HepG2 (cell line): ENCODE data around the gene ATOH8. TPM values are rescaled to one million over a fixed set of nuclear protein-coding genes. Genes with fewer than 3 reads are reported as not detected.
A peak's percentile ranks its signal among the peaks of the same experiment; 100 is the strongest.

Experiments used
- ATAC-seq: fragments of 200-7000 bp; cut with Tn5 transposase; 3 replicates; pipeline ENCODE4 v1.9.1; 2020; ENCODE audit warnings: mild to moderate bottlenecking, moderate library complexity
- BruUV-seq: library from RNA; stranded (reverse); fragments of 400-500 nt; replicated peaks from 2 replicates; lab custom pipeline; 2021; lab: Mats Ljungman, UMichigan
- CTCF ChIA-PET: fragments of 300-600 bp; formaldehyde crosslinking; extraction: SDS; loops from one replicate; lab custom pipeline; 2021; ENCODE audit warnings: low total read pairs, inconsistent platforms, low intra/inter-chr PET ratio; lab: Yijun Ruan, JAX
- POLR2A ChIA-PET: fragments of 350-600 bp; sonication (Branson Sonifier 250); formaldehyde crosslinking; loops from one replicate; lab custom pipeline; 2020; ENCODE audit warnings: antibody characterized with exemption, inconsistent platforms; lab: Yijun Ruan, JAX
- DNase-seq: peaks from one replicate; pipeline ENCODE4 v3.0.0-alpha.2; 2015; ENCODE audit warnings: low spot score
- FAIRE-seq: peaks from 3 replicates; lab custom pipeline; 2011; peaks lifted over from hg19 to GRCh38; lab: Jason Lieb, UNC
- H2AFZ ChIP-seq: one replicate; pipeline ENCODE4 v1.6.1; 2011; ENCODE audit warnings: low read length, inconsistent platforms
- H3K27ac ChIP-seq: fragments of 300-600 bp; 3 replicates; pipeline ENCODE4 v1.8.0; 2011; ENCODE audit warnings: mixed run types, mild to moderate bottlenecking, mixed read lengths, low read length, inconsistent platforms; ENCODE audit not compliant: insufficient read depth; ENCODE audit errors: extremely low read length
- H3K27me3 ChIP-seq, 2 experiments: fragments of 200-600 bp in 1 of 2; 2 replicates in 1 of 2; 3 replicates in 1 of 2; pipeline versions ENCODE4 v1.6.0 to v1.8.0; 2011; ENCODE audit warnings: low read length in 2 of 2, mild to moderate bottlenecking in 2 of 2, moderate library complexity in 2 of 2, inconsistent platforms in 1 of 2; ENCODE audit not compliant: insufficient read depth in 2 of 2, control insufficient read depth in 1 of 2
- H3K36me3 ChIP-seq, 2 experiments: fragments of 200-600 bp in 1 of 2; replicated peaks in 1 of 2; 2 replicates in 1 of 2; 3 replicates in 1 of 2; pipeline versions ENCODE4 v1.5.1 to v1.8.0; 2011; ENCODE audit warnings: low read length in 2 of 2, inconsistent platforms in 1 of 2; ENCODE audit not compliant: insufficient read depth in 2 of 2, control insufficient read depth in 1 of 2
- H3K4me1 ChIP-seq: 2 replicates; pipeline ENCODE4 v1.5.1; 2012; ENCODE audit warnings: low read length, inconsistent platforms; ENCODE audit not compliant: insufficient read depth
- H3K4me2 ChIP-seq: 2 replicates; pipeline ENCODE4 v1.6.0; 2011; ENCODE audit warnings: low read depth, low read length, inconsistent platforms
- H3K4me3 ChIP-seq, 3 experiments: fragments of 200-600 bp in 1 of 3; sonication (generic), shearing (Covaris generic) in 1 of 3; replicated peaks in 1 of 3; 2 replicates each; pipeline ENCODE4 v1.5.1; 2011 to 2016; ENCODE audit warnings: low read length in 3 of 3, inconsistent platforms in 2 of 3, low read depth in 2 of 3, mild to moderate bottlenecking in 2 of 3, control low read depth in 1 of 3, mixed read lengths in 1 of 3; ENCODE audit not compliant: insufficient read depth in 1 of 3
- H3K79me2 ChIP-seq: one replicate; pipeline ENCODE4 v1.6.1; 2011; ENCODE audit warnings: low read length, inconsistent platforms; ENCODE audit not compliant: insufficient read depth
- H3K9ac ChIP-seq: 2 replicates; pipeline ENCODE4 v1.6.0; 2011; ENCODE audit warnings: mild to moderate bottlenecking, low read depth, low read length, inconsistent platforms; ENCODE audit not compliant: insufficient read depth
- H3K9me3 ChIP-seq: 2 replicates; pipeline ENCODE4 v1.5.1; 2012; ENCODE audit warnings: mild to moderate bottlenecking, low read length
- H4K20me1 ChIP-seq: 2 replicates; pipeline ENCODE4 v1.6.0; 2011; ENCODE audit warnings: inconsistent platforms, mild to moderate bottlenecking, low read length, moderate library complexity; ENCODE audit not compliant: insufficient read depth
- ZNF530 ChIP-seq: sonication (generic); formaldehyde crosslinking; IDR thresholded peaks from 2 replicates; pipeline ENCODE4 v1.5.0; 2020; ENCODE audit warnings: low read depth, mild to moderate bottlenecking, missing genetic modification reagents
- WGBS: methylation state at CpG from one replicate; pipeline ENCODE4 v1.1.6; 2017; ENCODE audit warnings: low lambda C conversion rate; 5-methylcytosine and 5-hydroxymethylcytosine counted together
- in situ Hi-C: cut with HindIII; loops from 2 replicates; pipeline ENCODE4 v1.10.0; 2017; ENCODE audit warnings: low pct_unique_long_range_greater_than_20kb; ENCODE audit not compliant: extremely low pct_ligation_motif_present
- intact Hi-C: fragments of 100-400 bp; cut with micrococcal nuclease; formaldehyde crosslinking; loops from one replicate; pipeline ENCODE4 v1.10.0; 2022; ENCODE audit not compliant: unreplicated experiment
- polyA plus RNA-seq, 8 experiments: library from polyadenylated mRNA; depleted of rRNA in 3 of 8; stranded (reverse) in 7 of 8; unstranded in 1 of 8; fragments of >200 nt; fragmentation: Illumina TruSeq in 4 of 8; extraction: Trizol in 4 of 8; gene quantifications; 2 replicates each; pipeline versions ENCODE4 v1.2.1 to v1.2.3, GENCODE V29; 2011 to 2016; ENCODE audit warnings: low read depth in 4 of 8, missing spikeins in 1 of 8, mixed read lengths in 1 of 8; ENCODE audit not compliant: insufficient read depth in 1 of 8
- total RNA-seq, 5 experiments: library from RNA; depleted of rRNA; stranded (reverse); fragments of >200 nt; fragmentation: Illumina TruSeq; extraction: Trizol; gene quantifications; 2 replicates each; pipeline ENCODE4 v1.2.3, GENCODE V29; 2016; ENCODE audit warnings: low read depth in 1 of 5
- TF ChIP-seq, protein P1 (sequence below): sonication (generic); formaldehyde crosslinking; IDR thresholded peaks from 2 replicates; pipeline ENCODE4 v1.5.0; 2020; ENCODE audit warnings: mild to moderate bottlenecking, missing genetic modification reagents
- TF ChIP-seq, protein P2 (sequence below): sonication (generic); formaldehyde crosslinking; IDR thresholded peaks from 2 replicates; pipeline ENCODE4 v1.5.0; 2020; ENCODE audit warnings: missing genetic modification reagents, mild to moderate bottlenecking, borderline replicate concordance

Gene ATOH8
- total and polyA plus RNA-seq, 2 of the 13 experiments (the other 11 are each of a cell fraction or from before 2014, with no cell fraction given), result 0.13 to 0.61 TPM

DNA sequence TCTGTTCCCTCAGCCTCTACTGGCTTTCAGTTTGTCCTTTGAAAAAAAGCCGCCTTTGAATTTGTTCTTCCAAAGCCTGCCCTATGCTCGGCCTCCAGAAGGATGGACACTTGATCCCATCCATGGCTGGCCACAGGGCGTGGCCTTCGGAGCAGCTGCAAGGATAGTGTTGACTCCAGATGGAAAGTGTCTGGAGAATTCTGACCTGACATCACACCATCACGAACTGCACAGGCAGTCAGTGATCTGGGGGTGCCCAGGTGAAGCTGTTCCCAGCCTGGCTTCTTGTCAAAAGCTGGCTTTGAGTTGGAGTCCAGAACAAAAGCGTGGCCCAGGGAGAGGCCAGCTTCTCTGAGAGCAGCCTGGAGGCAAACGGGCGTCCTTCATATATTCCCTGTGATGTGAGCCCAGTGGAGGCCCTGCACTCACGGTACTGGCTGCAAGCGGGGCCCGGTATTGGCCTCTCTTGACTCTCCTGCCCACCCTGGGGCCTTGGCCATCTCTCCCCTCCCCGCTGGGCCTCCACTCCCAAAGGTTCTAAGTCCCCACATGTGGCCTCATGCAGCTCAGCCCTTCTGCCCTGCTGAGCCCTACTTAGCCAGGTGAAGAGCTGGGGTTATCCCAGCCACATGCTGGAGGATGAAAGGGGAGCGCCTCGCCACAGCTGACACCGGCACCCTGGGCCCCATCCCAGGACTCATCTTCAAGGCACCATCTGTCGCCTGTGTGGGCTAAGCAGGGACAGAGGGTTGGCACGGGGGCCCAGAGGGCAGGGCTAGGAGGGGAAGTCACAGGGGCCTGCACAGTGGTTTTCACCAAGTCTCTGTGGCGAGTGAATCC, 20.4 kb upstream of the ATOH8 start:
- Histone ChIP-seq H3K79me2 (no peaks in the 10 kb centered on the region), H3K4me1 (peaks cover 16% of the 10 kb centered on the region; the same call in 1 of the 2 replicates), H3K4me3 (no peak overlapping the region), H4K20me1 (no peaks in the 10 kb centered on the region), H3K4me2 (no peak overlapping the region), H2AFZ (no peak overlapping the region), H3K27me3 (peaks cover 5 to 36% of the 10 kb centered on the region in 2 experiments; a peak in 4 of 5 replicates), H3K9ac (no peak overlapping the region), H3K27ac (no peak overlapping the region), H3K9me3 (no peaks in the 10 kb centered on the region), H3K36me3 (no peaks in the 10 kb centered on the region)
- TF ChIP-seq, protein P1, sequence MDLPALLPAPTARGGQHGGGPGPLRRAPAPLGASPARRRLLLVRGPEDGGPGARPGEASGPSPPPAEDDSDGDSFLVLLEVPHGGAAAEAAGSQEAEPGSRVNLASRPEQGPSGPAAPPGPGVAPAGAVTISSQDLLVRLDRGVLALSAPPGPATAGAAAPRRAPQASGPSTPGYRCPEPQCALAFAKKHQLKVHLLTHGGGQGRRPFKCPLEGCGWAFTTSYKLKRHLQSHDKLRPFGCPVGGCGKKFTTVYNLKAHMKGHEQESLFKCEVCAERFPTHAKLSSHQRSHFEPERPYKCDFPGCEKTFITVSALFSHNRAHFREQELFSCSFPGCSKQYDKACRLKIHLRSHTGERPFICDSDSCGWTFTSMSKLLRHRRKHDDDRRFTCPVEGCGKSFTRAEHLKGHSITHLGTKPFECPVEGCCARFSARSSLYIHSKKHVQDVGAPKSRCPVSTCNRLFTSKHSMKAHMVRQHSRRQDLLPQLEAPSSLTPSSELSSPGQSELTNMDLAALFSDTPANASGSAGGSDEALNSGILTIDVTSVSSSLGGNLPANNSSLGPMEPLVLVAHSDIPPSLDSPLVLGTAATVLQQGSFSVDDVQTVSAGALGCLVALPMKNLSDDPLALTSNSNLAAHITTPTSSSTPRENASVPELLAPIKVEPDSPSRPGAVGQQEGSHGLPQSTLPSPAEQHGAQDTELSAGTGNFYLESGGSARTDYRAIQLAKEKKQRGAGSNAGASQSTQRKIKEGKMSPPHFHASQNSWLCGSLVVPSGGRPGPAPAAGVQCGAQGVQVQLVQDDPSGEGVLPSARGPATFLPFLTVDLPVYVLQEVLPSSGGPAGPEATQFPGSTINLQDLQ, result 0 out of 2 replicates have a peak, but pooled peaks have one; percentile 43
- TF ChIP-seq ZNF530, result no peak
- TF ChIP-seq, protein P2, sequence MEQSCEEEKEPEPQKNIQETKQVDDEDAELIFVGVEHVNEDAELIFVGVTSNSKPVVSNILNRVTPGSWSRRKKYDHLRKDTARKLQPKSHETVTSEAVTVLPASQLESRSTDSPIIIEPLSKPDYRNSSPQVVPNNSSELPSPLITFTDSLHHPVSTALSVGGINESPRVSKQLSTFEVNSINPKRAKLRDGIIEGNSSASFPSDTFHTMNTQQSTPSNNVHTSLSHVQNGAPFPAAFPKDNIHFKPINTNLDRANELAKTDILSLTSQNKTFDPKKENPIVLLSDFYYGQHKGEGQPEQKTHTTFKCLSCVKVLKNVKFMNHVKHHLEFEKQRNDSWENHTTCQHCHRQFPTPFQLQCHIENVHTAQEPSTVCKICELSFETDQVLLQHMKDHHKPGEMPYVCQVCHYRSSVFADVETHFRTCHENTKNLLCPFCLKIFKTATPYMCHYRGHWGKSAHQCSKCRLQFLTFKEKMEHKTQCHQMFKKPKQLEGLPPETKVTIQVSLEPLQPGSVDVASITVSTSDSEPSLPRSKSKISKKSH (CRISPR knock-in tag), result 0 out of 2 replicates have a peak, but pooled peaks have one; percentile 15
- intact Hi-C loops (no loop called here), in situ Hi-C loops (loop anchor here (10.0 kb wide), 1 partner anchor 341 kb away; no protein-coding TSS in a partner anchor)
- BruUV-seq, result no TSS peak
- peak; percentile 41 for DNase-seq
- WGBS, result 38% methylated on average over 15 of the region's 18 CpGs
- no peak for FAIRE-seq
- ChIA-PET CTCF (no interaction called here), POLR2A (no interaction called here)
- no peak for ATAC-seq
